ENCODE measurements around the gene SGCG.

Gene SGCG

DNA sequence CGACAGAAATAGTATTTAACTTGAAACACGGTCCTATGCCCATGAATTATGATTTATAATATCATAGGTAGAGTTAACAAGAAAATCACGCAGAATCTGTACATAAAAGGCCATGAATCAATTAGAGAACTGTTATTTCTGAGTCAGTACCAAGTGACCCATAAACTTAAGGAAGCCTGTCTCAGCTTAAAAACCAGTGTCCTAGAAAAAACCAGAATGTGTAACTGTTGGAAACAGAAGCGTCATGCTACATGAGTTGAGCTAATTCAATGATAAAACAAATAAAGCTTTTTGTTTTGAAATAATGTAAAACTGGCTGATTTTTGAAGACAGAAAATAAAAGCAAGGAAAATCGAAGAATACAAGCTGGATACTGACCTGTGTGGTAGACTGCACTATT is 34.8 kb upstream of the SGCG start:
- no peak for TF ChIP-seq ZNF565 (CRISPR knock-in tag; conservative IDR thresholded peaks at IDR 0.05; ENCODE audit: low read depth)
- TF ChIP-seq TCF4 (CRISPR knock-in tag; IDR thresholded peaks at IDR 0.05; ENCODE audit: borderline replicate concordance) = no peak
- TF ChIP-seq CREB5 (CRISPR knock-in tag; IDR thresholded peaks at IDR 0.05; ENCODE audit: low read depth) = no peak
- TF ChIP-seq ZFP3 (CRISPR knock-in tag; IDR thresholded peaks at IDR 0.05) = no peak
- no peak for TF ChIP-seq ZFP30 (CRISPR knock-in tag; IDR thresholded peaks at IDR 0.05)
- TF ChIP-seq RARB (CRISPR knock-in tag; IDR thresholded peaks at IDR 0.05) = no peak
- ATAC-seq = no peak

DNA sequence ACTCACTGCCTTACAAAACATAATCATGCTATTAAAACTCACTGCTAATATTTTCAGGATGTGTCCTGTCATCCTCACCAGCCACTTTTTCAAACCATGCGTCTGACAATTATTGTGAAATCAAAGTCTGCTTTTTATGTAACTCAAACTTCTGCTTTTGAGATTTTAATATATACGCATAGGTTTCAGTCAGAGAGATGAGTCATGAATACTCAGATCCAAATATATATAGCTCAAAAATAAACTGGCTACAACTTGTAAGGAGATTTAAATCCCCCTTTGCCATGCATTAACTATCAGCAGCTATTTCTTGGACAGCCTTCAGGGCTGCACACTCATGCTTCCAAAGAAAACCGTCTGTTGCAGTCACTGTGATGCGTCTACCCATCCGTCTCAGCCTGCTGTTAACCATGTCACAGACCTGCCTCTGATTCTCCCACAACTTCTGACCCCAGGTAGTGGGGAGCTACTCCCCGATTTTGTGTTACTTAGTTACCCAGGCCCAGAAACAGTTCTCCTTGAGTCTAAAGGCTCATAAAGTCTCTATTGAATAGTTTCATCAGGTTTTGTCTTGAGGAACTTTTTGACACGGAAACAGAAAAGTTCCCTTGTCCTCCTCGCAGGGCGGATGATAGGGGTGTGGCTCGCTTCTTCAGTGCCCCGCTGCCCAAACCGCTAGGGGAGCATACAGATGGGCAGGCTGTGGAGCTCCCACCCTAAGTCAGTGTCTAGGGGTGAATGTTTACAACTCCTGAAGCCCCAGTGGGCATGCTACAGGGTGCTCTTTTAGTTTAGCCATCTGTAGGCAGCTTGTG is 33.8 kb upstream of the SGCG start:
- no peak for ATAC-seq
- TF ChIP-seq, protein P1, sequence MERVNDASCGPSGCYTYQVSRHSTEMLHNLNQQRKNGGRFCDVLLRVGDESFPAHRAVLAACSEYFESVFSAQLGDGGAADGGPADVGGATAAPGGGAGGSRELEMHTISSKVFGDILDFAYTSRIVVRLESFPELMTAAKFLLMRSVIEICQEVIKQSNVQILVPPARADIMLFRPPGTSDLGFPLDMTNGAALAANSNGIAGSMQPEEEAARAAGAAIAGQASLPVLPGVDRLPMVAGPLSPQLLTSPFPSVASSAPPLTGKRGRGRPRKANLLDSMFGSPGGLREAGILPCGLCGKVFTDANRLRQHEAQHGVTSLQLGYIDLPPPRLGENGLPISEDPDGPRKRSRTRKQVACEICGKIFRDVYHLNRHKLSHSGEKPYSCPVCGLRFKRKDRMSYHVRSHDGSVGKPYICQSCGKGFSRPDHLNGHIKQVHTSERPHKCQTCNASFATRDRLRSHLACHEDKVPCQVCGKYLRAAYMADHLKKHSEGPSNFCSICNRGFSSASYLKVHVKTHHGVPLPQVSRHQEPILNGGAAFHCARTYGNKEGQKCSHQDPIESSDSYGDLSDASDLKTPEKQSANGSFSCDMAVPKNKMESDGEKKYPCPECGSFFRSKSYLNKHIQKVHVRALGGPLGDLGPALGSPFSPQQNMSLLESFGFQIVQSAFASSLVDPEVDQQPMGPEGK (CRISPR knock-in tag; IDR thresholded peaks at IDR 0.05; ENCODE audit: borderline replicate concordance) = no peak
- TF ChIP-seq PPARA (CRISPR knock-in tag; IDR thresholded peaks at IDR 0.05; ENCODE audit: borderline replicate concordance) = no peak
- no peak for TF ChIP-seq GLIS3 (CRISPR knock-in tag; IDR thresholded peaks at IDR 0.05)
- TF ChIP-seq TOX (CRISPR knock-in tag; IDR thresholded peaks at IDR 0.05; ENCODE audit: borderline replicate concordance) = no peak
- TF ChIP-seq, protein P2, sequence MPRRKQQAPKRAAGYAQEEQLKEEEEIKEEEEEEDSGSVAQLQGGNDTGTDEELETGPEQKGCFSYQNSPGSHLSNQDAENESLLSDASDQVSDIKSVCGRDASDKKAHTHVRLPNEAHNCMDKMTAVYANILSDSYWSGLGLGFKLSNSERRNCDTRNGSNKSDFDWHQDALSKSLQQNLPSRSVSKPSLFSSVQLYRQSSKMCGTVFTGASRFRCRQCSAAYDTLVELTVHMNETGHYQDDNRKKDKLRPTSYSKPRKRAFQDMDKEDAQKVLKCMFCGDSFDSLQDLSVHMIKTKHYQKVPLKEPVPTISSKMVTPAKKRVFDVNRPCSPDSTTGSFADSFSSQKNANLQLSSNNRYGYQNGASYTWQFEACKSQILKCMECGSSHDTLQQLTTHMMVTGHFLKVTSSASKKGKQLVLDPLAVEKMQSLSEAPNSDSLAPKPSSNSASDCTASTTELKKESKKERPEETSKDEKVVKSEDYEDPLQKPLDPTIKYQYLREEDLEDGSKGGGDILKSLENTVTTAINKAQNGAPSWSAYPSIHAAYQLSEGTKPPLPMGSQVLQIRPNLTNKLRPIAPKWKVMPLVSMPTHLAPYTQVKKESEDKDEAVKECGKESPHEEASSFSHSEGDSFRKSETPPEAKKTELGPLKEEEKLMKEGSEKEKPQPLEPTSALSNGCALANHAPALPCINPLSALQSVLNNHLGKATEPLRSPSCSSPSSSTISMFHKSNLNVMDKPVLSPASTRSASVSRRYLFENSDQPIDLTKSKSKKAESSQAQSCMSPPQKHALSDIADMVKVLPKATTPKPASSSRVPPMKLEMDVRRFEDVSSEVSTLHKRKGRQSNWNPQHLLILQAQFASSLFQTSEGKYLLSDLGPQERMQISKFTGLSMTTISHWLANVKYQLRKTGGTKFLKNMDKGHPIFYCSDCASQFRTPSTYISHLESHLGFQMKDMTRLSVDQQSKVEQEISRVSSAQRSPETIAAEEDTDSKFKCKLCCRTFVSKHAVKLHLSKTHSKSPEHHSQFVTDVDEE (CRISPR knock-in tag; IDR thresholded peaks at IDR 0.05) = no peak
- TF ChIP-seq, protein P3, sequence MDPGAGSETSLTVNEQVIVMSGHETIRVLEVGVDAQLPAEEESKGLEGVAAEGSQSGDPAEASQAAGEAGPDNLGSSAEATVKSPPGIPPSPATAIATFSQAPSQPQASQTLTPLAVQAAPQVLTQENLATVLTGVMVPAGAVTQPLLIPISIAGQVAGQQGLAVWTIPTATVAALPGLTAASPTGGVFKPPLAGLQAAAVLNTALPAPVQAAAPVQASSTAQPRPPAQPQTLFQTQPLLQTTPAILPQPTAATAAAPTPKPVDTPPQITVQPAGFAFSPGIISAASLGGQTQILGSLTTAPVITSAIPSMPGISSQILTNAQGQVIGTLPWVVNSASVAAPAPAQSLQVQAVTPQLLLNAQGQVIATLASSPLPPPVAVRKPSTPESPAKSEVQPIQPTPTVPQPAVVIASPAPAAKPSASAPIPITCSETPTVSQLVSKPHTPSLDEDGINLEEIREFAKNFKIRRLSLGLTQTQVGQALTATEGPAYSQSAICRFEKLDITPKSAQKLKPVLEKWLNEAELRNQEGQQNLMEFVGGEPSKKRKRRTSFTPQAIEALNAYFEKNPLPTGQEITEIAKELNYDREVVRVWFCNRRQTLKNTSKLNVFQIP (CRISPR knock-in tag; IDR thresholded peaks at IDR 0.05; ENCODE audit: borderline replicate concordance, low read depth) = no peak
- no peak for TF ChIP-seq ZFP3 (CRISPR knock-in tag; IDR thresholded peaks at IDR 0.05)
- no peak for TF ChIP-seq RARB (CRISPR knock-in tag; IDR thresholded peaks at IDR 0.05)
- no peak for TF ChIP-seq ZNF70 (CRISPR knock-in tag; IDR thresholded peaks at IDR 0.05)
- no peak for TF ChIP-seq ZNF8 (CRISPR knock-in tag; IDR thresholded peaks at IDR 0.05)
- no peak for TF ChIP-seq OSR1 (CRISPR knock-in tag; IDR thresholded peaks at IDR 0.05)
- TF ChIP-seq CREB5 (CRISPR knock-in tag; IDR thresholded peaks at IDR 0.05; ENCODE audit: low read depth) = no peak
- TF ChIP-seq CSDC2 (CRISPR knock-in tag; IDR thresholded peaks at IDR 0.05) = no peak
- no peak for TF ChIP-seq ZC3H10 (CRISPR knock-in tag; IDR thresholded peaks at IDR 0.05)
- no peak for TF ChIP-seq ISL1 (CRISPR knock-in tag; IDR thresholded peaks at IDR 0.05)
- TF ChIP-seq SNAI2 (CRISPR knock-in tag; IDR thresholded peaks at IDR 0.05) = no peak
- no peak for TF ChIP-seq ESRRG (CRISPR knock-in tag; IDR thresholded peaks at IDR 0.05)
- no peak for TF ChIP-seq BACH2 (CRISPR knock-in tag; IDR thresholded peaks at IDR 0.05; ENCODE audit: borderline replicate concordance)

- TF ChIP-seq, protein P3 (CRISPR knock-in tag; IDR thresholded peaks at IDR 0.05; ENCODE audit: borderline replicate concordance, low read depth) = no peak
- TF ChIP-seq GLIS3 (CRISPR knock-in tag; IDR thresholded peaks at IDR 0.05) = no peak
- no peak for TF ChIP-seq ESRRG (CRISPR knock-in tag; IDR thresholded peaks at IDR 0.05)
- no peak for TF ChIP-seq ZNF565 (CRISPR knock-in tag; conservative IDR thresholded peaks at IDR 0.05; ENCODE audit: low read depth)
- no peak for TF ChIP-seq ZNF8 (CRISPR knock-in tag; IDR thresholded peaks at IDR 0.05)
- ATAC-seq = no peak
Measured at GRCh38 chr13:23147827-23148226, 33.0 kb upstream of the SGCG start.
